Ascending aorta (tissue), 2 donors: ENCODE data around the gene TLE3. TPM values are rescaled to one million over a fixed set of nuclear protein-coding genes. Genes with fewer than 3 reads are reported as not detected.

ENCODE experiments used
- DNase-seq, 2 donors: peaks; one replicate each; pipeline ENCODE4 v3.0.0-alpha.2; 2019; ENCODE audit warnings: low spot score in 2 of 2
- H3K27ac ChIP-seq, 2 donors: fragments of 200-600 bp; sonication (generic); one replicate each; pipeline ENCODE4 v1.5.1; 2016 to 2017; ENCODE audit warnings: mild to moderate bottlenecking in 1 of 2
- H3K27me3 ChIP-seq: fragments of 200-600 bp; sonication (generic); one replicate; pipeline ENCODE4 v1.5.1; 2017
- H3K36me3 ChIP-seq, 2 donors: fragments of 200-600 bp; sonication (generic); one replicate each; pipeline ENCODE4 v1.5.1; 2016
- H3K4me1 ChIP-seq, 2 donors: fragments of 200-600 bp; sonication (generic); one replicate each; pipeline ENCODE4 v1.5.1; 2016 to 2017; ENCODE audit warnings: mild to moderate bottlenecking in 1 of 2
- H3K4me3 ChIP-seq, 2 donors: fragments of 200-600 bp; sonication (generic); one replicate each; pipeline ENCODE4 v1.5.1; 2016 to 2017; ENCODE audit warnings: mild to moderate bottlenecking in 1 of 2
- H3K9me3 ChIP-seq, 2 donors: fragments of 200-600 bp; sonication (generic); one replicate each; pipeline ENCODE4 v1.5.1; 2016
- CTCF ChIP-seq, 3 experiments: fragments of 200-600 bp in 2 of 3; fragments of 450-650 bp in 1 of 3; sonication (generic) in 2 of 3; IDR thresholded peaks; one replicate each; pipeline ENCODE4 v1.5.1; 2016 to 2019; ENCODE audit warnings: antibody characterized with exemption in 3 of 3, mild to moderate bottlenecking in 1 of 3, moderate library complexity in 1 of 3
- intact Hi-C: fragments of 100-400 bp; cut with DNase I; formaldehyde crosslinking; loops from one replicate; pipeline ENCODE4 v1.15.1; 2023
- total RNA-seq: library from RNA; depleted of rRNA; stranded (reverse); fragments of >200 nt; gene quantifications from one replicate; pipeline ENCODE4 v1.1.0, GENCODE V29; 2016

TLE3 gene
- total RNA-seq, 1 donor from 2014 or later, result 76.4 TPM

- Histone ChIP-seq H3K4me1 (no peaks in the 10 kb centered on the region), H3K27ac (no peak overlapping the region), H3K36me3 (no peaks in the 10 kb centered on the region), H3K27me3 (no peaks in the 10 kb centered on the region), H3K9me3 (no peaks in the 10 kb centered on the region), H3K4me3 (no peak overlapping the region)
- no peak for DNase-seq
- TF ChIP-seq CTCF (IDR thresholded peaks at IDR 0.05), result no peak
- intact Hi-C loops, result no loop called here
Measured at GRCh38 chr15:70008697-70009290, 88.9 kb downstream of the TLE3 start.

GRCh38 chr15:70006259-70007147 lies 91.2 kb downstream of the TLE3 start:
- intact Hi-C loops, result no loop called here

GRCh38 chr15:70004826-70005225 lies 92.9 kb downstream of the TLE3 start:
- Histone ChIP-seq H3K9me3 (peaks cover 0 to 5% of the 10 kb centered on the region in 2 donors), H3K36me3 (no peaks in the 10 kb centered on the region), H3K27ac (no peak overlapping the region), H3K4me3 (no peak overlapping the region), H3K4me1 (no peaks in the 10 kb centered on the region), H3K27me3 (no peaks in the 10 kb centered on the region)
- intact Hi-C loops, result no loop called here
- TF ChIP-seq CTCF (IDR thresholded peaks at IDR 0.05), result no peak
- no peak for DNase-seq

More at GRCh38 chr15:70006259-70007147, 91.2 kb downstream of the TLE3 start:
- Histone ChIP-seq H3K27ac (no peak overlapping the region), H3K4me1 (no peaks in the 10 kb centered on the region), H3K9me3 (peaks cover 0 to 5% of the 10 kb centered on the region in 2 donors), H3K27me3 (no peaks in the 10 kb centered on the region), H3K4me3 (no peak overlapping the region), H3K36me3 (no peaks in the 10 kb centered on the region)
- DNase-seq, result no peak
- no peak for TF ChIP-seq CTCF (IDR thresholded peaks at IDR 0.05)

GRCh38 chr15:70002897-70003296 lies 94.8 kb downstream of the TLE3 start:
- Histone ChIP-seq H3K4me1 (no peaks in the 10 kb centered on the region), H3K4me3 (no peak overlapping the region), H3K36me3 (no peaks in the 10 kb centered on the region), H3K27ac (no peak overlapping the region), H3K9me3 (peaks cover 0 to 5% of the 10 kb centered on the region in 2 donors), H3K27me3 (no peaks in the 10 kb centered on the region)
- no peak for DNase-seq
- no peak for TF ChIP-seq CTCF (IDR thresholded peaks at IDR 0.05)
- intact Hi-C loops, result no loop called here

GRCh38 chr15:70001859-70002258 lies 95.9 kb downstream of the TLE3 start:
- Histone ChIP-seq H3K36me3 (no peaks in the 10 kb centered on the region), H3K4me1 (no peaks in the 10 kb centered on the region), H3K9me3 (peaks cover 0 to 5% of the 10 kb centered on the region in 2 donors), H3K27ac (no peak overlapping the region), H3K4me3 (no peak overlapping the region), H3K27me3 (no peaks in the 10 kb centered on the region)
- intact Hi-C loops, result no loop called here
- no peak for TF ChIP-seq CTCF (IDR thresholded peaks at IDR 0.05)
- DNase-seq, result no peak
